ENCODE results near the gene ZNF91.
"Not testable (repeated sequence)": the region's sequence is repeated elsewhere in the genome, so short reads cannot be mapped to it uniquely, and the experiment has no call there.

ZNF91 gene

DNA sequence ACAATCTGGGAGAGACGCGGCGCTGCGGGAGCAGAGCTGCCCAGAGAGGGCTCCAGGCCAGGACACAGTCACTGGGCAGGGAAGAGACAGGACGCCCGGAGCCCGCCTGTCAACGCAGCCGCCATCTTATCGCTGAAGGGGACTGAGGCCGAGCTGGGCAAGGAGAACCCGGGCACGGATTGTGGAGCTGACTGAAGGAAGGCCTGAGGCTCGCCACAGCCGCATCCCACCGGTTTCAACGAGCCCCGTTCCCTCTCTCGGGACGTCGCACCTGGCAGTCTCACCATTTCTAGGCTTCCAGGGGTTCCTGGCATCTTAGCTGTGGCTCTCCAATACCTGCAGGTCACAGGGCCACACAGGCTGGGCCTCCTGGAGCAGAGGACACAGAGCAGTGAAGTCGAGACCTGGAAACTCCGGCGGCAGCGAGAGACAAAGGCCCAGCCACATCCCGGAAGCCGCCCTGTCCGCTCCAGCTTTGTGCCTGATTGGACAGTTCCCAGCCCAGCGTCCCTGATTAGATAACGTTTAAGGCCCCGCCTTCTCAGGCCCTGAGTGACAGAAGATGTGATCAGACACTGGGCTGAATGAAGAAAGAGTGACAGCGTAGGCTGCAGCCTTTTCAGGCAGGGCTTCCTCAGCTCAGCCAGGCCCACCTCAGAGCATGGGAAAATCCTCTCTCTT lies at the start of gene ZNF91:
Gene ZNF91 (minus strand): TSS at position 431 of the 681 bp plus-strand sequence. CDS start 117 bp downstream, at position 314.
- DNase-seq (ENCODE audit: low read depth in 2 of 2), result peak; percentile 84 to 85

DNA sequence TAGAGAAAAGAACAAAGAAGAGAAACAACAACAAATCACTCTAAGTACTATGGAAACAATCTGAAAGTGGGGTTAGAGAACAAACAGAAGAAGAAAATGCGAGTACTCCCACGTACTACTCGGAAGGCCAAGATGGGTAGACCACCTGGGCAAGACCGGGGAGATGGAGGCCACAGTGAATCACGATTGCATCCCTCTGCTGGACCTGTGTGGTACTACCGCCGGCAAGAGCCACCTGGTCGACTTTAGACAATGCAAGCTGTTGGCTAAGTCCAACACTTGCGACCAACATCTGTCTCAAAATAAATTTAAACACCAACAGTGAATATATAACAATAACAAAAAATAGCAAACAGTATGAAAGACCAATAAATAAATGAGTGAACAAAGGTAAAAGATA lies 45.5 kb upstream of the ZNF91 start:
- DNase-seq (ENCODE audit: low read depth in 2 of 2), result no peak

DNA sequence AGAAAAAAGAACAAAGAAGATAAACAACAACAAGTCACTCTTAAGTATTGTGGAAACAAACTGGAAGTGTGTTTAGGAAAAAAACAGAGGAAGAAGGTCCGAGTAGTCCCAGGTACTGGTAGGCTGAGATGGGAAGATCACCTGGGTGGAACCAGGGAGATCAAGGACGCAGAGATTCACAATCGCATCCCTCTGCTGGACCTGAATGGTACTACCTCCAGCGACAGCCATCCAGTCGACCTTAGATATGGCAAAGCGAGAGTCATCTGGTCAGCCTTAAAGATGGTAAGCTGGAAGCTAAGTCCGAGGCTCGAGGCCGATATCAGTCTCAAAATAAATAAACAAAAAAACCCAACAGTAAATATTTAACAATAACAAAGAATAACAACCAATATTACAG lies 44.9 kb upstream of the ZNF91 start:
- DNase-seq (ENCODE audit: low read depth in 2 of 2), result no peak

DNA sequence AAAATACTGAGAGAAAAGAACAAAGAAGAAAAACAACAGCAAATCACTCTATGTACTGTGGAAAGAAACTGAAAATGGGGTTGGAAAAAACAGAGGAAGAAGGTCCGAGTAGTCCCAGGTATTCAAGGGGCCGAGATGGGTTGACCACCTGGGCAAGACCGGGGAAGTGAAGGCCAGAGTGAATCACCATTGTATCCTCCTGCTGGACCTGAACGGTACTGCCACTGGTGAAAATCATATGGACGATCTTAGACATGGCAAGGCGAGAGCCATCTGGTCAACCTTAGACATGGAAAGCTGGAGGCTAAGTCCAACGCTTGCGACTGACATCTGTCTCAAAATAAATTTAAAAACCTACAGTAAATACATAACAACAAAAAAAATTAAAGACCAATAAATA lies 44.4 kb upstream of the ZNF91 start:
- no peak for DNase-seq (ENCODE audit: low read depth in 2 of 2)

DNA sequence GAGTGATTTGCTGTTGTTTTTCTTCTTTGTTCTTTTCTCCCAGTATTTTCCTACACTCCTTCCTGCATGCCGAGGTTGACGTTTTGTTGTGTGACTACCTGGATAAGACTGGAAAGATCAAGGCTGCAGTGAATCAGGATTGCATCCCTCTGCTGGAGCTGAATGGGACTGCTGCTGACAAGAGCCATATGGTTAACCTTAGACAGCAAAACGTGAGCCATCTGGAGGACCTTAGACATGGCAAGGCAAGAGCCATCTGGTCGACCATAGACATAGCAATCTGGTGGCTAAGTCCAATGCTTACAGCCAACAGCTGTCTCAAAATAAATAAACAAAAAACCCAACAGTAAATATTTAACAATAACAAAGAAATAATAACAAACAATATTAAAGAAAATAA lies 42.6 kb upstream of the ZNF91 start:
- no peak for DNase-seq (ENCODE audit: low read depth in 2 of 2)

- DNase-seq (ENCODE audit: low read depth in 2 of 2), result no peak
Measured at GRCh38 chr19:23436944-23437343, 41.7 kb upstream of the ZNF91 start.

- no peak for DNase-seq (ENCODE audit: low read depth in 2 of 2)
Measured at GRCh38 chr19:23436318-23436717, 41.0 kb upstream of the ZNF91 start.

- DNase-seq (ENCODE audit: low read depth in 2 of 2), result no peak
Measured at GRCh38 chr19:23420824-23421223, 25.6 kb upstream of the ZNF91 start.

- not testable (repeated sequence) for DNase-seq (ENCODE audit: low read depth in 2 of 2)
Measured at GRCh38 chr19:23419261-23419660, 24.0 kb upstream of the ZNF91 start.

DNA sequence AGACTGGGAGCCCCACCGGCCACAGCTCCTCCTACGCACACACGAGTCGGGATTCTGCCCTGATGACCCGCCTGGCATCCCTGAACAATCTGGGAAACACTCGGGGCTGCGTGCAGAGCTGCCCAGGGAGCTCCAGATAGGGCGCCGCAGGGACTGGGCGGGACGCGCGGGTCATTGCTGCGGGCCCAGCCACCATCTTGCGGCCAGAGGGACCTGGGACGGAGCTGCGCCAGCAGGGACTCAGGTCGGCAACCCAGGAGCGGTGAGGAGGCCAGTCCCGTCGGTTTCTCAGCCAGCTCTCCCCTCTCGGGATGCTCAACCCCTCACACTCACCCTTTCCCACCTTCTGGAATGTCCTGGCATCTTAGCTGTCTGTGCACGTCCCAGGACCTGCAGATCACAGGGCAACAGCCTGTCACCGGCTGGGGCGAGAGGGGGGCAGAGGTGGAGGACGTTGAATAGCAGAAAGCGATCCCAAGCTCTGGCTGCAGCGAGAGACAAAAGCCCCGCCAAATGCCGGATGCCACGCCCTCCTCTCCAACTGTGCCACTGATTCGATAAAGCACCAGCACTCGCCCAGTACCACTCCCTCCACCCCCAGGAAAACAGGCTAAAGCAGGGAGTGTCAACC lies 20.4 kb upstream of the ZNF91 start:
- no peak for DNase-seq (ENCODE audit: low read depth in 2 of 2)

- no peak for DNase-seq (ENCODE audit: low read depth in 2 of 2)
Measured at GRCh38 chr19:23415034-23415433, 19.8 kb upstream of the ZNF91 start.

GRCh38 chr19:23410155-23410554 lies 14.9 kb upstream of the ZNF91 start:
- DNase-seq (ENCODE audit: low read depth in 2 of 2), result no peak

DNA sequence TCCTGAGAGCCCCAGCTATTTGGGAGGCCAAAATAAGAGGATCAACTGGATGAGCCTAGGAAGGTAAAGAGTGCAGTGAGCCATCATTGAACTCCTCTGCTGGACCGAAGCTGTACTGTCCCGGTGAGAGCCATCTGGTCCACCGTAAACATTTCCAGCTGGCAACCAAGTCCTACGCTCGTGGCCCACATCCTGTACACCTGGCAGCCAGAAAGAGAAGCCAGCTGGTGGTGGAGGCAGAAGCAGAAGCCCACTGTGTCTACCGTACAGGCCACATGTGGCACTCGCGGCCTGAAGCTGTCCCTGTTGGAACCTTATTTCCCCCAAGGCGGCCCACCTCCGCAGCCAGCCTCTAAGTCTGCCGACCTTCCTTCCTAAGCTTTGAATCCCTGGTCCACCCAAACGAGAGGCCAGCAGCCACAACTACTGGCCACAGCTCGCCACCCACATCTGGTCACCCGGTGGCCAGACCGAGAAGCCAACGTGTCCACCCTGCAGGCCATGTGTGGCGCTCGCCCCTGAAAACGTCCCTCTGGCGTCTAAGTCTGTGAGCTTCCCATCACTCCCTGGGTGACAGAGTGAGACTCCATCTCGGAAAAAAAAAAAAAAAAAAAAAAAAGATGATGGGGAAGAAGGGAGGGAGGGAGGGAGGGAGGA lies 14.2 kb upstream of the ZNF91 start:
- DNase-seq (ENCODE audit: low read depth in 2 of 2), result no peak

DNA sequence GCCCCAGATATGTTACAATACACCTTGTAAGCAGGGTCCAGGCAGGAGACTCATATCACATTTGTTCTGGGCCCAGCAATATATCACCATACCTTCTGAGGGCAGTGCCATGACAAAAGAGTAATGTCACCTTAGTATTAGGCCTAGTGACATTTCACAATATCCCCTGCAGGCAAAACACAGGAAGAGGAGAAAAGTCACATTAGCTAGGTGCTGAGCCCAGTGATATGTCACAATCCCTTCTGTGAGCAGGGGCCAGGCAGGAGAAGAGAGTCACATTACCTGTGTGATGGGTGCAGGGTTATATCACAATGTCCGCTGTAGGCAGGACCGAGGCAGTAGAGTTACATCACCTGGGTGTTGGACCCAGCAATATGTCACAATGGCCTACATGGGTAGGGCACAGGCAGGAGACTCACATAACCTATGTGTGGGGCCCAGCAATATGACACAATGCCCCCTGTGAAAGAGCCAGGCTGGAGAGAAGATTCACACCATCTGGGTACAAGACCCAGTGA lies 12.4 kb upstream of the ZNF91 start:
- no peak for DNase-seq (ENCODE audit: low read depth in 2 of 2)

GRCh38 chr19:23406721-23407120 lies 11.4 kb upstream of the ZNF91 start:
- no peak for DNase-seq (ENCODE audit: low read depth in 2 of 2)

DNA sequence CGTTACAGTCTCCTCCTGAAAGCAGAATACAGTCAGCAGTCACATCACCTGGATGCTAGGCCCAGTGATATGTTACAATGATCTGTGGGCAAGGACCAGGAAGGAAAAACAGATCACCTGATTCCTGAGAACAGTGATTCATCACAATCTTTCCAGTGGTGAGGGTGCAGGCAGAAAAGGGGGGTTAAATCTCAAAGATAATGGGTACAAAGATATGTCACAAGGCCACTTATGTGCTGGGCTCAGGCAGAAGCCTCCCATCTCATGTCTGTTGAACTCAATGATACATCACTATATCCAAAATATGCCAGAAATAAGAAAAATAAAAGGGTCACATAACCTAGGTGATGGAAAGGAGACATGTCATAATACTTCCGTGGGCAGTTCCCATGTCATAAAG lies 10.8 kb upstream of the ZNF91 start:
- no peak for DNase-seq (ENCODE audit: low read depth in 2 of 2)

- no peak for DNase-seq (ENCODE audit: low read depth in 2 of 2)
Measured at GRCh38 chr19:23404676-23405075, 9.4 kb upstream of the ZNF91 start.

DNA sequence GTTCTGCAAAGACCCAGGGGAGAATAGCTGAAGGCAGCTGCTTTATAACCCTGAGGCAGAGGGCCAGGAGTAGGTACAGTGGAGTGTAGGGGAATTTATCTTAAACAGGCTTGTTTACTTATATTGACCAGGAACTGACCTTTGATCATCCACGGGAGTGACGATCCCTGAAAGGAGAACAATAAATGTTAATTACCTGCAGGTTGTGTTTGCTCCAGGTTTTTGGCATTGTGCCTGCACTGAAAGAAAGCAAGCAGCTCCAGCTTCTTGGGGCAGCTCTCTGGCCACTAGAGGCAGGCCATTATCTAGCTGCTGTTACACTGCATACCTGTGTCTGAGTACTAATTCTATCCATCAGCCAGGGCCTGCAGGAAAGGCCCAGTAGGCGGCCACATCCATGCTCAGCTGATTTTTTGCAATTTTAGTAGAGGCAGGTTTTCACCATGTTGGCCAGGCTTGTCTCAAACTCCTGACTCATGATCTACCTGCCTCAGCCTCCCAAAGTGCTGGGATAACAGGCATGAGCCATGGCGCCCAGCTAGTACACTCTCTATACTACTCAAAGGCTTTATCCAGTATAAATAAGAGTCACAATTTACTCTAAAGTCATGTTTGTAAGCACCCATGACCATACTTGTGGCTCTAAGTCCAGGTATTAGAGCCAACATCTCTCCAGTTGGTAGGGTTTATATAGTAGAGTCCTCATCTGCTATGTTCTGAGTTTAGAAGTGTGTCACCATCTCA lies 8.5 kb upstream of the ZNF91 start:
- DNase-seq (ENCODE audit: low read depth in 2 of 2), result no peak

DNA sequence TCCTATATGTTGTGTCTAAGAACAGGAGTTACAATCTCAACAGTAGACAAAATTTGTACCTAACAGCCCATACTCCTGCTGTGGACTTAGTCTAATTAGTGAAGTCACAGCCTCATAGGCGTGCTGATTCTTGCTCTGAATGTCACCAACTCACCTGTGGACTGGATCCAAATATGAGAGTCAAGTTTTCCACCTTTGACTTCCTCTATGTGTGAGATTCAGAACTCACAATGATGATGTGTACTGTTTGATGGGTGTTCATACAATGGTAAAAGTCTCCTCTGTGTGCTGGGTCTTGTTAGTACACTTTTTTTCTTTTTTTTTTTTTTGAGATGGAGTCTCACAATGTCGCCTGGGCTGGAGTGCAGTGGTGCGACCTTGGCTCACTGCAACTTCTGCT lies 7.8 kb upstream of the ZNF91 start:
- no peak for DNase-seq (ENCODE audit: low read depth in 2 of 2)

DNA sequence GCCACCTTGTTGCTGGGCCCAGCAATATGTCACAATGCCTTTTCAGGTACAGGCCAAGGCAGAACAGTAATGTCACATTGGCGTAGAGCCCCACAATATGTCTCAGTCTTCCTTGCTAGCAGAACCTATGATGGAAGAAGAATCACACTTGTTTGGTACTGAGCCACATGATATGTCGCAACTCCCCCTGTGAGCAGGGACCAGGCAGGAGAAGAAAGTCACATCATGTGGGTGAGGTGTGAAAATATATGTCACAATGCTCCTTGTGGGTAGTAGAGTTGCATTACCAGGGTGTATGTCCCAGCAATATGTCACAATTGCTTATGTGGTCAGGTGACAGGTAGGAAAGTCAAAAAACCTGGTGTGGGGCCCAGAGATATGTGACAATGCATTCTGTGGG lies 7.1 kb upstream of the ZNF91 start:
- DNase-seq (ENCODE audit: low read depth in 2 of 2), result no peak

DNA sequence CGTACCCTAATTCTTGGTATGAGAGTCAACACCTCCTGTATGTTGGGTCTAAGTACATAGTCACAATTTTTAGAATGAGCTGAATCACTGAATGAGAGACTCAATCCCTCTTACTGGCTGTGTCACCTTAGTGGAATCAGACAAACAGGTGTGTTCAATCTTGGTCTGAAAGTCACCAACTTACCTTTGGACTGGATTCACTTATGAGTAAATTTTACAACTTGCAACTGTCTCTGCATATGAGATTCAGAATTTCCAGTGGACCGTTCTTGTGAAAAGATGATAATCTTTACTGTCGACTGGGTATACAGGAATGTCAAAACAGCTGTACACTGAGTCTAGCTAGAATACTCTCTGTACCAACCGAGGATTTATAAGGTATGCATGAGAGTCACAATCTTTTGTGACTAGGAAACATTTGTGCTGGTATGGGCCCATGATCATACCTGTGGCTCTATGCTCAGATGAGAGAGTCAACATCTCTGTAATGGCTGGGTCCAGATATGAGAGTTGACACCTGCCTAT lies 5.9 kb upstream of the ZNF91 start:
- no peak for DNase-seq (ENCODE audit: low read depth in 2 of 2)

DNA sequence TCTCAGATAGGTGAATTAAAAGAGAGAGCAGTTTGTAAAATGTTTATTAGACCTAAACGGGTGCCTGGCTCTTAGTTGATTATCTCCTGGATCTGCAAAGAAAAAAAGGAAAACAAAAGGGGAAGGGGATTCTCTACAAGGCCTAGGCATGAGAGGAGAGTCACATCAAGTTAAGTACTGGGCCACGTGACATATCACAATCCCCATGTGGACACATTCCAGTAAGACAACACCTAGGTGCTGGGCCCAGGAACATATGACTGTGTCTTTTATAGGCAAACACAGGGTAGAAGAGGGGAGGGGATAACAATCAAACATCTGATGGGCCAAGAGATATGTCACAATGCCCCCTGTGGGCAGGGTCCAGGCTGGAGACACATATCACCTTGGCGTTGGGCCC lies 4.2 kb upstream of the ZNF91 start:
- no peak for DNase-seq (ENCODE audit: low read depth in 2 of 2)

Data from activated CD8-positive, alpha-beta memory T cell treated with anti-CD3 and anti-CD28 coated beads for 4 hours (primary cell).